H1 (cell line): ENCODE data around the gene KCTD3. TPM values are rescaled to one million over a fixed set of nuclear protein-coding genes. Genes with fewer than 3 reads are reported as not detected.

Experiments
- CTCF ChIA-PET: fragments of 300-600 bp; sonication (Branson Sonifier 250); formaldehyde crosslinking; loops from one replicate; lab custom pipeline; 2021; ENCODE audit not compliant: partially characterized antibody; lab: Charles Lee
- POLR2A ChIA-PET: fragments of 300-600 bp; sonication (Branson Sonifier 250); formaldehyde crosslinking; loops from one replicate; lab custom pipeline; 2021; ENCODE audit warnings: inconsistent platforms; ENCODE audit not compliant: partially characterized antibody; lab: Charles Lee
- DNase-seq, 2 experiments: peaks; one replicate each; pipeline versions ENCODE4 v3.0.0 to v3.0.0-alpha.2; 2010 to 2022; ENCODE audit warnings: low spot score in 2 of 2, low read depth in 1 of 2, mixed read lengths in 1 of 2
- FAIRE-seq: peaks from 2 replicates; lab custom pipeline; 2011; peaks lifted over from hg19 to GRCh38; lab: Jason Lieb, UNC
- H2AFZ ChIP-seq: 2 replicates; pipeline ENCODE4 v1.8.1; 2012; ENCODE audit warnings: low read length, inconsistent platforms
- H2AK5ac ChIP-seq: 2 replicates; pipeline ENCODE4 v1.6.1; 2013; ENCODE audit warnings: low read depth, low read length
- H2BK120ac ChIP-seq: replicated peaks from 2 replicates; pipeline ENCODE3; 2013; ENCODE audit warnings: low read depth, low read length, inconsistent platforms
- H2BK12ac ChIP-seq: 2 replicates; pipeline ENCODE4 v1.6.1; 2013; ENCODE audit warnings: low read depth, low read length
- H2BK15ac ChIP-seq: 2 replicates; pipeline ENCODE4 v1.6.1; 2013; ENCODE audit warnings: low read length
- H2BK20ac ChIP-seq: 2 replicates; pipeline ENCODE4 v1.6.1; 2013; ENCODE audit warnings: low read length
- H2BK5ac ChIP-seq: 2 replicates; pipeline ENCODE4 v1.6.1; 2013; ENCODE audit warnings: low read depth, low read length
- H3K14ac ChIP-seq: 2 replicates; pipeline ENCODE4 v1.6.1; 2013; ENCODE audit warnings: inconsistent platforms; ENCODE audit not compliant: insufficient read length
- H3K18ac ChIP-seq: 2 replicates; pipeline ENCODE4 v1.6.1; 2013; ENCODE audit warnings: low read length; ENCODE audit errors: extremely low read depth
- H3K23ac ChIP-seq: 2 replicates; pipeline ENCODE4 v1.6.1; 2013; ENCODE audit warnings: inconsistent platforms; ENCODE audit not compliant: insufficient read length
- H3K23me2 ChIP-seq: 2 replicates; pipeline ENCODE4 v1.6.1; 2013; ENCODE audit warnings: low read depth, low read length
- H3K27ac ChIP-seq: 2 replicates; pipeline ENCODE4 v1.6.1; 2011; ENCODE audit warnings: low read depth, low read length, inconsistent platforms
- H3K27me3 ChIP-seq, 4 experiments: replicated peaks in 1 of 4; 1 replicate in 1 of 4; 2 replicates in 3 of 4; pipeline versions ENCODE4 v1.6.1 to v1.8.1; 2011 to 2013; ENCODE audit warnings: low read length in 3 of 4, mild to moderate bottlenecking in 3 of 4, inconsistent platforms in 2 of 4, mixed read lengths in 2 of 4, moderate library complexity in 1 of 4; ENCODE audit not compliant: control insufficient read depth in 3 of 4, insufficient read depth in 3 of 4; ENCODE audit errors: extremely low read depth in 1 of 4
- H3K36me3 ChIP-seq, 4 experiments: 2 replicates each; pipeline versions ENCODE4 v1.6.1 to v1.8.1; 2011 to 2013; ENCODE audit warnings: mild to moderate bottlenecking in 4 of 4, low read length in 3 of 4, moderate library complexity in 2 of 4, control low read depth in 1 of 4, inconsistent platforms in 1 of 4; ENCODE audit not compliant: insufficient read depth in 4 of 4, control insufficient read depth in 2 of 4
- H3K4ac ChIP-seq: replicated peaks from 2 replicates; pipeline ENCODE3; 2013; ENCODE audit warnings: low read length, low read depth, mixed read lengths, inconsistent platforms; ENCODE audit not compliant: insufficient read length
- H3K4me1 ChIP-seq, 4 experiments: replicated peaks in 1 of 4; 1 replicate in 1 of 4; 2 replicates in 3 of 4; pipeline versions ENCODE4 v1.6.1 to v1.8.1; 2011 to 2013; ENCODE audit warnings: low read length in 3 of 4, inconsistent platforms in 2 of 4, mixed read lengths in 1 of 4; ENCODE audit not compliant: insufficient read depth in 4 of 4, control insufficient read depth in 3 of 4
- H3K4me2 ChIP-seq, 2 experiments: 2 replicates each; pipeline versions ENCODE4 v1.6.1 to v1.8.1; 2011 to 2013; ENCODE audit warnings: low read depth in 2 of 2, low read length in 2 of 2, control low read depth in 1 of 2, inconsistent platforms in 1 of 2, mild to moderate bottlenecking in 1 of 2; ENCODE audit not compliant: insufficient read depth in 1 of 2
- H3K4me3 ChIP-seq, 4 experiments: fragments of 200-600, 300-600 bp in 1 of 4; sonication (generic), shearing (Covaris generic), sonication (Bioruptor Twin) in 1 of 4; 2 replicates each; pipeline versions ENCODE4 v1.5.1 to v1.8.1; 2011 to 2016; ENCODE audit warnings: low read length in 4 of 4, low read depth in 3 of 4, control low read depth in 2 of 4, inconsistent platforms in 2 of 4, mild to moderate bottlenecking in 2 of 4, mixed read lengths in 1 of 4, moderate library complexity in 1 of 4; ENCODE audit not compliant: insufficient read depth in 2 of 4; ENCODE audit errors: extremely low read depth in 1 of 4
- H3K56ac ChIP-seq: replicated peaks from 2 replicates; pipeline ENCODE3; 2013; ENCODE audit warnings: low read depth, mild to moderate bottlenecking, mixed read lengths, low read length, inconsistent platforms; ENCODE audit not compliant: insufficient read length
- H3K79me1 ChIP-seq: 2 replicates; pipeline ENCODE4 v1.6.1; 2013; ENCODE audit warnings: low read depth, low read length, control low read depth
- H3K79me2 ChIP-seq, 2 experiments: 2 replicates each; pipeline versions ENCODE4 v1.6.1 to v1.8.1; 2012 to 2013; ENCODE audit warnings: low read length in 2 of 2, mild to moderate bottlenecking in 2 of 2, inconsistent platforms in 1 of 2; ENCODE audit not compliant: insufficient read depth in 2 of 2, control insufficient read depth in 1 of 2
- H3K9ac ChIP-seq, 4 experiments: replicated peaks in 1 of 4; 1 replicate in 1 of 4; 2 replicates in 3 of 4; pipeline versions ENCODE4 v1.6.1 to v1.8.1; 2011 to 2013; ENCODE audit warnings: low read depth in 3 of 4, low read length in 3 of 4, control low read depth in 2 of 4, mild to moderate bottlenecking in 2 of 4, moderate library complexity in 2 of 4, inconsistent platforms in 1 of 4; ENCODE audit errors: extremely low read depth in 1 of 4
- H3K9me3 ChIP-seq, 2 experiments: 2 replicates each; pipeline versions ENCODE4 v1.6.1 to v1.8.1; 2012 to 2013; ENCODE audit warnings: mild to moderate bottlenecking in 2 of 2, moderate library complexity in 2 of 2, control low read depth in 1 of 2, inconsistent platforms in 1 of 2, low read depth in 1 of 2, low read length in 1 of 2, mixed read lengths in 1 of 2; ENCODE audit not compliant: insufficient read depth in 2 of 2
- H4K20me1 ChIP-seq, 2 experiments: replicated peaks in 1 of 2; 2 replicates each; pipeline versions ENCODE3 to v1.8.1; 2011 to 2013; ENCODE audit warnings: inconsistent platforms in 2 of 2, low read length in 2 of 2, mild to moderate bottlenecking in 1 of 2; ENCODE audit not compliant: insufficient read depth in 2 of 2, control insufficient read depth in 1 of 2
- H4K5ac ChIP-seq: 2 replicates; pipeline ENCODE4 v1.6.1; 2013; ENCODE audit warnings: low read length, low read depth, mixed read lengths, inconsistent platforms; ENCODE audit not compliant: insufficient read length
- H4K8ac ChIP-seq: 2 replicates; pipeline ENCODE4 v1.8.0; 2013; ENCODE audit warnings: mild to moderate bottlenecking, moderate library complexity, low read length, inconsistent platforms; ENCODE audit not compliant: insufficient read depth; ENCODE audit errors: extremely low read depth
- H4K91ac ChIP-seq: replicated peaks from 2 replicates; pipeline ENCODE3; 2013; ENCODE audit warnings: low read length, mixed read lengths, inconsistent platforms; ENCODE audit not compliant: insufficient read length
- ASH2L ChIP-seq: fragments of 200-600, 300-600 bp; sonication (generic); IDR thresholded peaks from one replicate; pipeline ENCODE4 v1.7.1; 2017; ENCODE audit warnings: low read length
- EP300 ChIP-seq, 2 experiments: IDR thresholded peaks; 1 replicate in 1 of 2; 2 replicates in 1 of 2; pipeline ENCODE4 v1.6.1; 2011 to 2012; ENCODE audit warnings: low read depth in 2 of 2, low read length in 2 of 2, mild to moderate bottlenecking in 2 of 2, borderline replicate concordance in 1 of 2, inconsistent platforms in 1 of 2, moderate library complexity in 1 of 2
- JUND ChIP-seq: IDR thresholded peaks from 2 replicates; pipeline ENCODE4 v1.6.1; 2011; ENCODE audit warnings: mild to moderate bottlenecking, improper control_type of control experiment, low read length
- NANOG ChIP-seq: IDR thresholded peaks from 2 replicates; pipeline ENCODE4 v1.6.1; 2011; ENCODE audit warnings: low read length, low read depth, mild to moderate bottlenecking, inconsistent platforms; ENCODE audit not compliant: insufficient read depth, poor library complexity, severe bottlenecking
- NRF1 ChIP-seq: IDR thresholded peaks from 2 replicates; pipeline ENCODE4 v1.6.1; 2011; ENCODE audit warnings: mild to moderate bottlenecking, low read depth, low read length, improper control_type of control experiment
- POU5F1 ChIP-seq: IDR thresholded peaks from 2 replicates; pipeline ENCODE4 v1.6.1; 2011; ENCODE audit warnings: low read depth, mild to moderate bottlenecking, low read length, moderate library complexity
- RFX5 ChIP-seq: IDR thresholded peaks from 2 replicates; pipeline ENCODE4 v1.6.1; 2011; ENCODE audit warnings: low read depth, low read length, improper control_type of control experiment, borderline replicate concordance
- SP4 ChIP-seq: IDR thresholded peaks from 2 replicates; pipeline ENCODE4 v1.6.1; 2012; ENCODE audit warnings: low read length, inconsistent platforms
- SRF ChIP-seq: IDR thresholded peaks from 2 replicates; pipeline ENCODE4 v1.6.1; 2011; ENCODE audit warnings: mild to moderate bottlenecking, low read depth, low read length, moderate library complexity
- TAF1 ChIP-seq: IDR thresholded peaks from 2 replicates; pipeline ENCODE4 v1.6.1; 2011; ENCODE audit warnings: mild to moderate bottlenecking, low read depth, low read length
- TBP ChIP-seq: IDR thresholded peaks from 2 replicates; pipeline ENCODE4 v1.6.1; 2011; ENCODE audit warnings: low read depth, low read length, improper control_type of control experiment
- TCF12 ChIP-seq: IDR thresholded peaks from 2 replicates; pipeline ENCODE4 v1.6.1; 2011; ENCODE audit warnings: low read depth, mild to moderate bottlenecking, low read length
- WGBS, 2 experiments: shearing (Covaris generic) in 1 of 2; methylation state at CpG; one replicate each; pipeline versions ENCODE4 v1.1.6 to v1.1.7; 2013 to 2015; ENCODE audit warnings: low lambda C conversion rate in 2 of 2, mixed read lengths in 2 of 2, inconsistent platforms in 1 of 2, low coverage in 1 of 2, missing lambda C conversion rate in 1 of 2; ENCODE audit not compliant: insufficient replicate concordance in 2 of 2, insufficient coverage in 1 of 2, insufficient read length in 1 of 2; ENCODE audit errors: extremely low coverage in 1 of 2, missing lambda C conversion rate in 1 of 2; 5-methylcytosine and 5-hydroxymethylcytosine counted together
- polyA plus RNA-seq, 7 experiments: library from polyadenylated mRNA; depleted of rRNA in 3 of 7; stranded (reverse) in 5 of 7; unstranded in 2 of 7; fragments of >200 nt in 5 of 7; fragments of 200-250 nt in 2 of 7; gene quantifications; 1 replicate in 5 of 7; 2 replicates in 1 of 7; 4 replicates in 1 of 7; pipeline versions ENCODE4 v1.2.1 to v1.2.3, GENCODE V29; 2011 to 2013; ENCODE audit warnings: missing spikeins in 2 of 7, mixed read lengths in 2 of 7
- total RNA-seq: library from RNA; stranded (reverse); fragmentation: NEBNext Ultra II Directional; extraction: Animal tissue kit (Norgen Biotek cat#: 25700); gene quantifications from 2 replicates; pipeline ENCODE4 v1.2.1, GENCODE V29; 2021
- TF ChIP-seq, protein P1 (sequence below): IDR thresholded peaks from 2 replicates; pipeline ENCODE4 v1.6.1; 2012; ENCODE audit warnings: inconsistent platforms

Gene KCTD3
- total and polyA plus RNA-seq, 2 of the 8 experiments (the other 6 are each of a cell fraction or from before 2014, with no cell fraction given), result 43.0 to 55.6 TPM

DNA sequence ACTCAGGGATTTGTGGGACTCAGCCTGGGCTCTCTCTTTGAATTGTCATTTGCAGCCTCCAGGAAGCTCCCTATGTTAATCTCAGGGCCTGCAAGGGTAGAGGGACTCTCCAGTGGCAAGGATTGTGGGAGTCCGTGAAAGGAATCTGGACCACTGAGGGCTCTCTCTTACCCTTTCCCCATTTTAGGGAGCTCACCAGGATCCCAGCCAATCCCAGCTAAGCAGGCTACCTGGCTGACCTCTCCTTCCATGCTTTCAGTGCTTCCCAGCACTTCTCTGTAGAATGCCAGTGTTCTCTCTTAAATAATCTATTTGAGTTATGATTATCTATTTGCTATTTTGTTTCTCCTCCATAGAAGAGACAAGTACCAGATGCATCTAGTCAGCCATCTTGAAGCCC, 9.6 kb upstream of the KCTD3 start:
- DNase-seq, result no peak
- FAIRE-seq, result no peak
- Histone ChIP-seq H3K36me3 (no peaks in the 10 kb centered on the region), H3K27ac (no peak overlapping the region), H3K4me2 (no peak overlapping the region), H3K9ac (no peak overlapping the region), H2BK120ac (no peak overlapping the region), H3K14ac (no peak overlapping the region), H3K79me2 (no peaks in the 10 kb centered on the region), H3K4ac (no peak overlapping the region), H3K9me3 (no peaks in the 10 kb centered on the region), H3K4me3 (no peak overlapping the region), H2AK5ac (no peak overlapping the region), H3K4me1 (no peaks in the 10 kb centered on the region), H3K27me3 (no peaks in the 10 kb centered on the region), H3K79me1 (no peaks in the 10 kb centered on the region), H3K18ac (no peak overlapping the region), H4K8ac (no peak overlapping the region), H3K23me2 (no peaks in the 10 kb centered on the region), H4K91ac (no peak overlapping the region), H4K20me1 (no peaks in the 10 kb centered on the region), H3K23ac (no peak overlapping the region), H2BK20ac (no peak overlapping the region), H2AFZ (peak overlapping the region; percentile 79), H4K5ac (no peak overlapping the region), H2BK12ac (no peak overlapping the region), H2BK5ac (no peak overlapping the region), H3K56ac (no peak overlapping the region), H2BK15ac (no peak overlapping the region)
- ChIA-PET CTCF (interaction anchor here (0.6 to 1.2 kb wide), 4 partner anchors 18 to 50 kb away, joined by 3 to 5 read pairs (median 3); no protein-coding TSS in a partner anchor), POLR2A (interaction anchor here (1.5 kb wide), 1 partner anchor 10 kb away, joined by 7 read pairs; the partner anchor contains the start of gene KCTD3)
- WGBS, 2 experiments, result 71% methylated on average over 1 of the region's 1 CpG; no CpG with 5 or more reads in 1 of the 2 experiments
- TF ChIP-seq ASH2L (no peak), TAF1 (no peak), TCF12 (no peak), NRF1 (no peak), POU5F1 (no peak), SP4 (no peak), RFX5 (no peak), TBP (no peak), NANOG (no peak), SRF (no peak), EP300 (IDR thresholded peaks at IDR 0.05; ENCODE audit: borderline replicate concordance in 1 of 2, low read depth in 2 of 2, low read length in 2 of 2) (no peak), JUND (no peak)
- TF ChIP-seq, protein P1, sequence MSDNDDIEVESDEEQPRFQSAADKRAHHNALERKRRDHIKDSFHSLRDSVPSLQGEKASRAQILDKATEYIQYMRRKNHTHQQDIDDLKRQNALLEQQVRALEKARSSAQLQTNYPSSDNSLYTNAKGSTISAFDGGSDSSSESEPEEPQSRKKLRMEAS, result no peak
